HepG2 (cell line): ENCODE measurements around the gene IRAK2. TPM values are rescaled to one million over a fixed set of nuclear protein-coding genes. Genes with fewer than 3 reads are reported as not detected.
A peak's percentile ranks its signal among the peaks of the same experiment; 100 is the strongest.

Source experiments
- CBX5 ChIP-seq: sonication (generic); formaldehyde crosslinking; IDR thresholded peaks from 2 replicates; pipeline ENCODE4 v1.4.0; 2020; ENCODE audit warnings: missing genetic modification reagents, borderline replicate concordance
- CEBPG ChIP-seq: IDR thresholded peaks from 2 replicates; pipeline ENCODE4 v1.6.1; 2016
- CENPBD1 ChIP-seq: sonication (generic); formaldehyde crosslinking; IDR thresholded peaks from 2 replicates; pipeline ENCODE4 v1.8.0; 2022; ENCODE audit warnings: missing genetic modification reagents, low read depth, mild to moderate bottlenecking, borderline replicate concordance
- DDIT3 ChIP-seq: sonication (generic); formaldehyde crosslinking; IDR thresholded peaks from 2 replicates; pipeline ENCODE4 v1.4.0; 2020; ENCODE audit warnings: mild to moderate bottlenecking, missing genetic modification reagents
- ELF3 ChIP-seq: IDR thresholded peaks from 2 replicates; pipeline ENCODE4 v1.6.1; 2016; ENCODE audit warnings: missing genetic modification reagents, missing compliant biosample characterization
- FOXP1 ChIP-seq, 2 experiments: fragments of 450-650 bp in 1 of 2; IDR thresholded peaks; 2 replicates each; pipeline ENCODE4 v1.6.1; 2017 to 2018; ENCODE audit warnings: antibody characterized with exemption in 1 of 2
- HNRNPH1 ChIP-seq: fragments of 200-400 bp; formaldehyde crosslinking; optimal IDR thresholded peaks from 2 replicates; pipeline ENCODE3; 2017; ENCODE audit warnings: mild to moderate bottlenecking, low read depth, low read length
- KAT2B ChIP-seq: fragments of 150-350 bp; IDR thresholded peaks from 2 replicates; pipeline ENCODE4 v1.6.1; 2014; ENCODE audit warnings: low read depth, low read length, borderline replicate concordance
- KAT8 ChIP-seq: IDR thresholded peaks from 2 replicates; pipeline ENCODE4 v1.6.1; 2016; ENCODE audit warnings: missing genetic modification reagents, missing compliant biosample characterization
- KDM1A ChIP-seq: IDR thresholded peaks from 2 replicates; pipeline ENCODE4 v1.6.1; 2016; ENCODE audit warnings: missing compliant biosample characterization
- MBNL3 ChIP-seq: fragments of 250-450 bp; sonication (Bioruptor Pico); conservative IDR thresholded peaks from 2 replicates; pipeline ENCODE4 v1.8.0; 2022; ENCODE audit warnings: mild to moderate bottlenecking, inconsistent platforms
- MTF2 ChIP-seq: sonication (generic); formaldehyde crosslinking; IDR thresholded peaks from 2 replicates; pipeline ENCODE4 v1.5.0; 2020; ENCODE audit warnings: missing genetic modification reagents, borderline replicate concordance
- NR1H2 ChIP-seq: sonication (generic); formaldehyde crosslinking; IDR thresholded peaks from 2 replicates; pipeline ENCODE4 v1.8.1; 2022; ENCODE audit warnings: low read depth, missing genetic modification reagents, borderline replicate concordance
- PCBP2 ChIP-seq: fragments of 200-400 bp; formaldehyde crosslinking; optimal IDR thresholded peaks from 2 replicates; pipeline ENCODE3; 2018; ENCODE audit warnings: low read length, low read depth; ENCODE audit not compliant: poor library complexity, severe bottlenecking
- SPEN ChIP-seq: sonication (generic); formaldehyde crosslinking; IDR thresholded peaks from 2 replicates; pipeline ENCODE4 v1.5.1; 2020; ENCODE audit warnings: low read depth, mild to moderate bottlenecking, missing genetic modification reagents
- TBX2 ChIP-seq: sonication (generic); formaldehyde crosslinking; IDR thresholded peaks from 2 replicates; pipeline ENCODE4 v1.5.0; 2020; ENCODE audit warnings: missing genetic modification reagents, mild to moderate bottlenecking, borderline replicate concordance
- ZBTB42 ChIP-seq: sonication (generic); formaldehyde crosslinking; IDR thresholded peaks from 2 replicates; pipeline ENCODE4 v1.5.0; 2020; ENCODE audit warnings: mild to moderate bottlenecking, missing genetic modification reagents
- ZIK1 ChIP-seq: sonication (generic); formaldehyde crosslinking; IDR thresholded peaks from 2 replicates; pipeline ENCODE4 v1.5.0; 2020; ENCODE audit warnings: mild to moderate bottlenecking, low read depth, missing genetic modification reagents, borderline replicate concordance
- ZNF180 ChIP-seq: sonication (generic); formaldehyde crosslinking; IDR thresholded peaks from 2 replicates; pipeline ENCODE4 v1.4.0; 2020; ENCODE audit warnings: low read depth, missing genetic modification reagents, borderline replicate concordance
- ZNF24 ChIP-seq: fragments of 450-650 bp; IDR thresholded peaks from 2 replicates; pipeline ENCODE4 v1.6.1; 2017; ENCODE audit warnings: antibody characterized with exemption, mild to moderate bottlenecking
- ZNF33B ChIP-seq: sonication (generic); formaldehyde crosslinking; IDR thresholded peaks from 2 replicates; pipeline ENCODE4 v1.5.1; 2020; ENCODE audit warnings: mild to moderate bottlenecking, missing genetic modification reagents
- ZNF354B ChIP-seq: sonication (generic); formaldehyde crosslinking; IDR thresholded peaks from 2 replicates; pipeline ENCODE4 v1.8.0; 2022; ENCODE audit warnings: mild to moderate bottlenecking, missing genetic modification reagents
- ZNF367 ChIP-seq: sonication (generic); formaldehyde crosslinking; IDR thresholded peaks from 2 replicates; pipeline ENCODE4 v1.4.0; 2020; ENCODE audit warnings: missing genetic modification reagents, borderline replicate concordance
- ZNF430 ChIP-seq: sonication (generic); formaldehyde crosslinking; IDR thresholded peaks from 2 replicates; pipeline ENCODE4 v1.9.0; 2021; ENCODE audit warnings: mild to moderate bottlenecking, missing genetic modification reagents
- ZNF431 ChIP-seq: sonication (generic); formaldehyde crosslinking; IDR thresholded peaks from 2 replicates; pipeline ENCODE4 v1.9.0; 2022; ENCODE audit warnings: missing genetic modification reagents, low read depth, mild to moderate bottlenecking, borderline replicate concordance
- ZNF496 ChIP-seq: sonication (generic); formaldehyde crosslinking; IDR thresholded peaks from 2 replicates; pipeline ENCODE4 v1.8.1; 2023; ENCODE audit warnings: mild to moderate bottlenecking, moderate library complexity, missing genetic modification reagents; ENCODE audit not compliant: insufficient replicate concordance
- ZNF570 ChIP-seq: sonication (generic); formaldehyde crosslinking; IDR thresholded peaks from 2 replicates; pipeline ENCODE4 v1.4.0; 2020; ENCODE audit warnings: mild to moderate bottlenecking, missing genetic modification reagents, borderline replicate concordance
- ZNF577 ChIP-seq: sonication (generic); formaldehyde crosslinking; IDR thresholded peaks from 2 replicates; pipeline ENCODE4 v1.4.0; 2020; ENCODE audit warnings: mild to moderate bottlenecking, low read depth, missing genetic modification reagents, borderline replicate concordance
- ZNF639 ChIP-seq: conservative IDR thresholded peaks from 2 replicates; pipeline ENCODE4 v1.6.1; 2018; ENCODE audit warnings: missing genetic modification reagents
- ZSCAN25 ChIP-seq: sonication (generic); formaldehyde crosslinking; IDR thresholded peaks from 2 replicates; pipeline ENCODE4 v1.8.0; 2022; ENCODE audit warnings: mild to moderate bottlenecking, missing genetic modification reagents
- polyA plus RNA-seq, 8 experiments: library from polyadenylated mRNA; depleted of rRNA in 3 of 8; stranded (reverse) in 7 of 8; unstranded in 1 of 8; fragments of >200 nt; fragmentation: Illumina TruSeq in 4 of 8; extraction: Trizol in 4 of 8; gene quantifications; 2 replicates each; pipeline versions ENCODE4 v1.2.1 to v1.2.3, GENCODE V29; 2011 to 2016; ENCODE audit warnings: low read depth in 4 of 8, missing spikeins in 1 of 8, mixed read lengths in 1 of 8; ENCODE audit not compliant: insufficient read depth in 1 of 8
- total RNA-seq, 5 experiments: library from RNA; depleted of rRNA; stranded (reverse); fragments of >200 nt; fragmentation: Illumina TruSeq; extraction: Trizol; gene quantifications; 2 replicates each; pipeline ENCODE4 v1.2.3, GENCODE V29; 2016; ENCODE audit warnings: low read depth in 1 of 5

The IRAK2 gene
- total and polyA plus RNA-seq, 2 of the 13 experiments (the other 11 are each of a cell fraction or from before 2014, with no cell fraction given): 13.1 to 23.3 TPM

GRCh38 chr3:10224794-10225665 is 60.3 kb downstream of the IRAK2 start (continued):
- TF ChIP-seq CEBPG (CRISPR knock-in tag) (peak; percentile 72), NR1H2 (CRISPR knock-in tag) (no peak), ELF3 (CRISPR knock-in tag) (peak; percentile 95), ZNF431 (0 out of 2 replicates have a peak, but pooled peaks have one; percentile 73), SPEN (CRISPR knock-in tag) (peak; percentile 33; the same call in 1 of the 2 replicates), ZNF430 (CRISPR knock-in tag) (no peak; the same call in 1 of the 2 replicates), MTF2 (CRISPR knock-in tag) (no peak), ZNF24 (peak; percentile 55; the same call in 1 of the 2 replicates), ZSCAN25 (CRISPR knock-in tag) (0 out of 2 replicates have a peak, but pooled peaks have one; percentile 19), DDIT3 (CRISPR knock-in tag) (no peak), ZNF354B (CRISPR knock-in tag) (no peak), CENPBD1 (CRISPR knock-in tag) (no peak), ZNF180 (CRISPR knock-in tag) (no peak), ZBTB42 (CRISPR knock-in tag) (no peak), ZNF496 (no peak), CBX5 (CRISPR knock-in tag) (peak; percentile 92; the same call in 1 of the 2 replicates), ZNF577 (CRISPR knock-in tag) (no peak), ZIK1 (CRISPR knock-in tag) (no peak), ZNF570 (CRISPR knock-in tag) (no peak), KDM1A (peak; percentile 75), ZNF639 (CRISPR knock-in tag) (no peak), TBX2 (CRISPR knock-in tag) (peak; percentile 84), ZNF33B (0 out of 2 replicates have a peak, but pooled peaks have one; percentile 44), KAT8 (CRISPR knock-in tag) (peak; percentile 85), PCBP2 (no peak), MBNL3 (CRISPR knock-in tag) (no peak), HNRNPH1 (no peak), ZNF367 (CRISPR knock-in tag) (no peak), KAT2B (no peak), FOXP1 (IDR thresholded peaks at IDR 0.05) (no peak), FOXP1 (CRISPR knock-in tag; IDR thresholded peaks at IDR 0.05) (peak; percentile 84)
